A549 (cell line): Measurements from ENCODE around the gene GDF9. TPM values are rescaled to one million over a fixed set of nuclear protein-coding genes. Genes with fewer than 3 reads are reported as not detected.

ENCODE experiments used
- ATAC-seq, 2 experiments: fragments of 200-7000 bp in 1 of 2; fragments of >200 bp in 1 of 2; cut with Nextera tagmentation in 1 of 2; cut with Tn5 transposase in 1 of 2; 3 replicates each; pipeline versions ENCODE4 v1.8.0 to v1.9.1; 2018 to 2020; ENCODE audit warnings: mild to moderate bottlenecking in 1 of 2, moderate library complexity in 1 of 2
- CTCF ChIA-PET: fragments of 300-600 bp; sonication (Branson Sonifier 250); formaldehyde crosslinking; extraction: SDS; loops from one replicate; lab custom pipeline; 2021; ENCODE audit warnings: antibody characterized with exemption, inconsistent platforms; lab: Yijun Ruan, JAX
- POLR2A ChIA-PET: fragments of 350-600 bp; formaldehyde crosslinking; extraction: SDS; loops from one replicate; lab custom pipeline; 2021; ENCODE audit warnings: antibody characterized with exemption, inconsistent platforms; lab: Yijun Ruan, JAX
- DNase-seq, 2 experiments: peaks; one replicate each; pipeline versions ENCODE4 v3.0.0 to v3.0.0-alpha.2; 2011 to 2016; ENCODE audit warnings: low read depth in 1 of 2, low spot score in 1 of 2
- FAIRE-seq: peaks from 2 replicates; lab custom pipeline; 2011; peaks lifted over from hg19 to GRCh38; lab: Jason Lieb, UNC
- H3K27ac ChIP-seq, 2 experiments: fragments of >200 bp; sonication (Bioruptor Twin); formaldehyde crosslinking; 3 replicates each; pipeline ENCODE4 v1.5.1; 2016 to 2017
- H3K4me1 ChIP-seq: fragments of >200 bp; sonication (Bioruptor Twin); formaldehyde crosslinking; 3 replicates; pipeline ENCODE4 v1.6.1; 2016
- H3K4me2 ChIP-seq: fragments of >200 bp; sonication (Bioruptor Twin); formaldehyde crosslinking; 3 replicates; pipeline ENCODE4 v1.6.1; 2016
- H3K4me3 ChIP-seq: fragments of >200 bp; sonication (Bioruptor Twin); formaldehyde crosslinking; 3 replicates; pipeline ENCODE4 v1.5.1; 2016
- H3K9me3 ChIP-seq: fragments of >200 bp; sonication (Bioruptor Twin); formaldehyde crosslinking; 3 replicates; pipeline ENCODE4 v1.6.1; 2016
- BCL3 ChIP-seq: fragments of >200 bp; sonication (Bioruptor Twin); formaldehyde crosslinking; IDR thresholded peaks from 3 replicates; pipeline ENCODE4 v1.6.1; 2016
- BHLHE40 ChIP-seq: IDR thresholded peaks from 2 replicates; pipeline ENCODE4 v1.6.1; 2012; ENCODE audit warnings: low read depth, low read length, inconsistent platforms
- CBX8 ChIP-seq: fragments of 200-600 bp; sonication (generic); IDR thresholded peaks from 2 replicates; pipeline ENCODE4 v1.6.1; 2016
- CHD4 ChIP-seq: fragments of 200-600 bp; sonication (generic); IDR thresholded peaks from 2 replicates; pipeline ENCODE4 v1.6.1; 2016; ENCODE audit warnings: antibody characterized with exemption, mild to moderate bottlenecking, borderline replicate concordance
- MAZ ChIP-seq: fragments of 150-350 bp; IDR thresholded peaks from 2 replicates; pipeline ENCODE4 v1.6.1; 2014; ENCODE audit warnings: antibody characterized with exemption, low read depth, low read length, borderline replicate concordance
- RARB ChIP-seq: fragments of 250-450 bp; sonication (Bioruptor Pico); IDR thresholded peaks from 2 replicates; pipeline ENCODE4 v1.8.0; 2021; ENCODE audit warnings: mild to moderate bottlenecking, moderate library complexity
- REST ChIP-seq: fragments of 200-600 bp; sonication (generic); IDR thresholded peaks from 2 replicates; pipeline ENCODE4 v1.6.1; 2016; ENCODE audit warnings: antibody characterized with exemption, mild to moderate bottlenecking, moderate library complexity
- SREBF2 ChIP-seq: fragments of 450-650 bp; IDR thresholded peaks from 2 replicates; pipeline ENCODE4 v1.6.1; 2014; ENCODE audit warnings: mild to moderate bottlenecking, moderate library complexity
- TP53 ChIP-seq: fragments of 250-450 bp; sonication (Bioruptor Pico); IDR thresholded peaks from 2 replicates; pipeline ENCODE4 v1.5.0; 2021; ENCODE audit warnings: mild to moderate bottlenecking, moderate library complexity
- USF2 ChIP-seq: fragments of 450-650 bp; IDR thresholded peaks from 2 replicates; pipeline ENCODE4 v1.6.1; 2014; ENCODE audit warnings: antibody characterized with exemption
- ZC3H11A ChIP-seq: fragments of 450-650 bp; IDR thresholded peaks from 2 replicates; pipeline ENCODE4 v1.6.1; 2014; ENCODE audit warnings: antibody characterized with exemption, mild to moderate bottlenecking
- WGBS: methylation state at CpG from one replicate; pipeline ENCODE4 v1.1.6; 2017; ENCODE audit errors: missing lambda C conversion rate; 5-methylcytosine and 5-hydroxymethylcytosine counted together
- polyA plus RNA-seq, 4 experiments: library from polyadenylated mRNA; depleted of rRNA in 3 of 4; stranded (reverse); fragments of >200 nt; fragmentation: RNase III in 1 of 4; extraction: RNeasy Plus Mini Kit Qiagen cat#74134 plus additional on column Dnase treatment in 1 of 4; gene quantifications; 2 replicates in 3 of 4; 3 replicates in 1 of 4; pipeline ENCODE4 v1.2.3, GENCODE V29; 2011 to 2017

The GDF9 gene
- polyA plus RNA-seq, 2 of the 4 experiments (the other 2 are of a cell fraction) = 0.49 to 0.85 TPM

GRCh38 chr5:132841305-132841704 lies 25.0 kb downstream of the GDF9 start:
- Histone ChIP-seq H3K9me3 (no peaks in the 10 kb centered on the region), H3K4me1 (peaks cover 4% of the 10 kb centered on the region; the same call in 1 of the 3 replicates), H3K4me3 (no peak overlapping the region), H3K4me2 (no peak overlapping the region)
- FAIRE-seq = no peak
- POLR2A ChIA-PET = no interaction called here
- no peak for DNase-seq
- CTCF ChIA-PET = interaction anchor here (0.6 kb wide), 1 partner anchor 18 kb away, joined by 4 read pairs; no protein-coding TSS in a partner anchor
- ATAC-seq = no peak
- 82% methylated on average over 4 of the region's 4 CpGs for WGBS
- no peak for TF ChIP-seq ZC3H11A
- TF ChIP-seq TP53 = no peak
- TF ChIP-seq CHD4 = no peak
- TF ChIP-seq BCL3 = no peak
- no peak for TF ChIP-seq MAZ
- no peak for TF ChIP-seq USF2
- no peak for TF ChIP-seq BHLHE40
- TF ChIP-seq RARB (CRISPR knock-in tag) = no peak
- TF ChIP-seq, all 56 proteins: peak for 0
- H3K27ac ChIP-seq = no peak overlapping the region

- no peak for FAIRE-seq
- POLR2A ChIA-PET = no interaction called here
These were observed 25.4 kb downstream of the GDF9 start for GRCh38 chr5:132840896-132841295.

More at GRCh38 chr5:132840896-132841295, 25.4 kb downstream of the GDF9 start:
- H3K27ac ChIP-seq = no peak overlapping the region
- H3K4me1 ChIP-seq = peaks cover 4% of the 10 kb centered on the region; the same call in 1 of the 3 replicates
- WGBS = 79% methylated on average over 1 of the region's 1 CpG
- H3K9me3 ChIP-seq = no peaks in the 10 kb centered on the region
- CTCF ChIA-PET = interaction anchor here (0.6 kb wide), 1 partner anchor 19 kb away, joined by 4 read pairs; no protein-coding TSS in a partner anchor
- H3K4me3 ChIP-seq = no peak overlapping the region
- TF ChIP-seq REST (no peak), USF2 (no peak), SREBF2 (no peak), CBX8 (no peak)
- no peak overlapping the region for H3K4me2 ChIP-seq
- no peak for ATAC-seq
- no peak for DNase-seq
